ENCODE data around the gene ESRRA. TPM values are rescaled to one million over a fixed set of nuclear protein-coding genes. Genes with fewer than 3 reads are reported as not detected.
A peak's percentile ranks its signal among the peaks of the same experiment; 100 is the strongest.

Gene ESRRA
- total and polyA plus RNA-seq, 9 of the 15 experiments (the other 6 are each of a cell fraction or from before 2014, with no cell fraction given): 0.27 to 89.7 (median 23.7) TPM

DNA sequence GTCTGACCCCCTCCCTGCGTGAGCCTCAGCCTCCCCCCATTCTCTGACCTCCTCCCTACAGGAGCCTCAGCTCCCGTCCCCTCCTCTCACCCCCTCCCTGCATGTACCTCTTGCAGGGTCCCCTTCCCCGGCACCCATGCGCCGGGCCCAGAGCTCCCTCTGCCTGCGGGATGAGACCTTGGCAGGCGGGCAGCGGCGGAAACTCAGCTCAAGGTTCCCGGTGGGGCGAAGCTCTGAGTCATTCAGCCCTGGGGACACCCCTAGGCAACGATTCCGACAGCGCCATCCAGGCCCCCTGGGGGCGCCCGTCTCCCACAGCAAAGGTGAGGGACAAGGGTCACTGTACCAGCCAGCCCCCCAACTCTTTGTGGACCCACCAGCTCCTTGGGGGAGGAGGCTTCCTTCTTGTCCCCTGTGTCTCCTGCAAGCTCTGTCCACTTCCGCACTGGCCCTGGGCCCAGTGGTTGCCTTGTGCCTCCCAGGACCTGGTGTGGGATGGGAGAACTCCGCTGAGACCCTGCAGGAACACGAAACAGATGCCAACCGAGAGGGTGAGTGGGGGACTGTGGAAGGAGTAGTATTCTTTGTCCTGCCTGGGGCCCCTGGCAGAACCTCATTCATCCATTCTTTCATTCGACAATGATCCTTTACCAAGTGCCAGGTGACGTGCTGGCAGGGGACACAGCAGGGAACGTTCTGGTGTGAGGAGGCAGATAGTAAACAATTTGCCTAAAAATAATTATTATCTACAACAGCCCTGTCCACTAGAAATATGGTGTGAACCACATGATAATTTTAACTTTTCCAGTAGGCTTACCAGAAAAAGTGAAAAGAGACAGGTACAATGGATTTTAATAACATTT, 50.0 kb downstream of the ESRRA start (continued):
- TF ChIP-seq GABPB2 (CRISPR knock-in tag; conservative IDR thresholded peaks at IDR 0.05) (no peak), ZNF184 (CRISPR knock-in tag; IDR thresholded peaks at IDR 0.05) (no peak), ZNF77 (CRISPR knock-in tag; IDR thresholded peaks at IDR 0.05) (no peak), FUS (optimal IDR thresholded peaks at IDR 0.05; ENCODE audit: low read depth, low read length) (no peak), ZNF444 (CRISPR knock-in tag; IDR thresholded peaks at IDR 0.05) (no peak), ZNF436 (CRISPR knock-in tag; IDR thresholded peaks at IDR 0.05) (no peak), LEF1 (IDR thresholded peaks at IDR 0.05) (no peak), ZFX (CRISPR knock-in tag; IDR thresholded peaks at IDR 0.05) (peak; percentile 67), SMARCA4 (IDR thresholded peaks at IDR 0.05) (peak; percentile 88), POLR2B (IDR thresholded peaks at IDR 0.05; ENCODE audit: low read depth, partially characterized antibody) (peak; percentile 47), PRPF4 (IDR thresholded peaks at IDR 0.05; ENCODE audit: insufficient read depth, low read depth, low read length, poor library complexity, severe bottlenecking) (no peak), POLR3G (IDR thresholded peaks at IDR 0.05; ENCODE audit: extremely low read depth, insufficient read length, insufficient replicate concordance) (no peak), ATF7 (IDR thresholded peaks at IDR 0.05) (peak; percentile 85), ETV6 (IDR thresholded peaks at IDR 0.05; ENCODE audit: borderline replicate concordance in 1 of 2, low read depth in 2 of 2, low read length in 1 of 2) (no peak), ETV6 (CRISPR knock-in tag; IDR thresholded peaks at IDR 0.05; ENCODE audit: borderline replicate concordance) (0 out of 2 replicates have a peak, but pooled peaks have one; percentile 24), SMARCC2 (IDR thresholded peaks at IDR 0.05; ENCODE audit: low read depth) (peak; percentile 81; the same call in 1 of the 2 replicates), TCF7L2 (IDR thresholded peaks at IDR 0.05; ENCODE audit: low read depth, low read length) (no peak), ILF3 (IDR thresholded peaks at IDR 0.05; ENCODE audit: borderline replicate concordance) (no peak), POLR2G (IDR thresholded peaks at IDR 0.05; ENCODE audit: low read depth, low read length) (peak; percentile 79), NUFIP1 (IDR thresholded peaks at IDR 0.05; ENCODE audit: partially characterized antibody) (no peak), HDAC2 (IDR thresholded peaks at IDR 0.05) (peak; percentile 82; the same call in 1 of the 2 replicates), RBM39 (optimal IDR thresholded peaks at IDR 0.05; ENCODE audit: low read depth, low read length) (no peak), MBD2 (IDR thresholded peaks at IDR 0.05; ENCODE audit: borderline replicate concordance, low read depth) (no peak), NFIX (CRISPR knock-in tag; IDR thresholded peaks at IDR 0.05; ENCODE audit: low read depth) (no peak)
- TF ChIP-seq, protein P1, sequence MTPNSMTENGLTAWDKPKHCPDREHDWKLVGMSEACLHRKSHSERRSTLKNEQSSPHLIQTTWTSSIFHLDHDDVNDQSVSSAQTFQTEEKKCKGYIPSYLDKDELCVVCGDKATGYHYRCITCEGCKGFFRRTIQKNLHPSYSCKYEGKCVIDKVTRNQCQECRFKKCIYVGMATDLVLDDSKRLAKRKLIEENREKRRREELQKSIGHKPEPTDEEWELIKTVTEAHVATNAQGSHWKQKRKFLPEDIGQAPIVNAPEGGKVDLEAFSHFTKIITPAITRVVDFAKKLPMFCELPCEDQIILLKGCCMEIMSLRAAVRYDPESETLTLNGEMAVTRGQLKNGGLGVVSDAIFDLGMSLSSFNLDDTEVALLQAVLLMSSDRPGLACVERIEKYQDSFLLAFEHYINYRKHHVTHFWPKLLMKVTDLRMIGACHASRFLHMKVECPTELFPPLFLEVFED (CRISPR knock-in tag; conservative IDR thresholded peaks at IDR 0.05): no peak
- TF ChIP-seq, protein P2, sequence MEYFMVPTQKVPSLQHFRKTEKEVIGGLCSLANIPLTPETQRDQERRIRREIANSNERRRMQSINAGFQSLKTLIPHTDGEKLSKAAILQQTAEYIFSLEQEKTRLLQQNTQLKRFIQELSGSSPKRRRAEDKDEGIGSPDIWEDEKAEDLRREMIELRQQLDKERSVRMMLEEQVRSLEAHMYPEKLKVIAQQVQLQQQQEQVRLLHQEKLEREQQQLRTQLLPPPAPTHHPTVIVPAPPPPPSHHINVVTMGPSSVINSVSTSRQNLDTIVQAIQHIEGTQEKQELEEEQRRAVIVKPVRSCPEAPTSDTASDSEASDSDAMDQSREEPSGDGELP (CRISPR knock-in tag; IDR thresholded peaks at IDR 0.05; ENCODE audit: borderline replicate concordance): peak; percentile 88
- TF ChIP-seq, protein P3, sequence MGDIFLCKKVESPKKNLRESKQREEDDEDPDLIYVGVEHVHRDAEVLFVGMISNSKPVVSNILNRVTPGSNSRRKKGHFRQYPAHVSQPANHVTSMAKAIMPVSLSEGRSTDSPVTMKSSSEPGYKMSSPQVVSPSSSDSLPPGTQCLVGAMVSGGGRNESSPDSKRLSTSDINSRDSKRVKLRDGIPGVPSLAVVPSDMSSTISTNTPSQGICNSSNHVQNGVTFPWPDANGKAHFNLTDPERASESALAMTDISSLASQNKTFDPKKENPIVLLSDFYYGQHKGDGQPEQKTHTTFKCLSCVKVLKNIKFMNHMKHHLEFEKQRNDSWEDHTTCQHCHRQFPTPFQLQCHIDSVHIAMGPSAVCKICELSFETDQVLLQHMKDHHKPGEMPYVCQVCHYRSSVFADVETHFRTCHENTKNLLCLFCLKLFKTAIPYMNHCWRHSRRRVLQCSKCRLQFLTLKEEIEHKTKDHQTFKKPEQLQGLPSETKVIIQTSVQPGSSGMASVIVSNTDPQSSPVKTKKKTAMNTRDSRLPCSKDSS (IDR thresholded peaks at IDR 0.05; ENCODE audit: low read depth, partially characterized antibody): no peak
